ENCODE results near the gene NUDT15. TPM values are rescaled to one million over a fixed set of nuclear protein-coding genes. Genes with fewer than 3 reads are reported as not detected.

Gene NUDT15
- total RNA-seq, 1 donor from 2014 or later, result 5.5 TPM

DNA sequence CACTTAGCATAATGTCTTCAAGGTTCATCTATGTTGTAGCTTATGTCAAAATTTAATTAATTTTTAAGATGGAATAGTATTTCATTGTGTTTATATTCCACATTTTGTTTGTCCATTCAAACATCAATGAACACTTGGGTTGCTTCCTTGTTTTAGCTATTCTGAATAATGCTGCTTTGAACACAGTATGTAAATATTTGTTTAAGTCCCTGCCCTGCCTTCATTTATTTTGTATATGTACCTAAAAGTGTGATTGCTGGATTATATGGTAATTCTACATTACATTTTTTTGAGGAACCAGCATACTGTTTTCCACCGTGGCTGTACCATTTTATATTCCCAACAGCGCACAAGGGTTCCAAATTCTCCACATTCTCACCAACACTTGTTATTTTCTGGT, 18.9 kb upstream of the NUDT15 start:
- intact Hi-C loops (cut with micrococcal nuclease), result no loop called here
- Mint-ChIP-seq H3K9me3 (no peaks in the 10 kb centered on the region), H3K27ac (no peak overlapping the region), H3K36me3 (ENCODE audit: low read depth) (peaks cover 5% of the 10 kb centered on the region), H3K4me1 (no peaks in the 10 kb centered on the region), H3K27me3 (no peaks in the 10 kb centered on the region), H3K4me3 (no peak overlapping the region)
- TF ChIP-seq, protein P1, sequence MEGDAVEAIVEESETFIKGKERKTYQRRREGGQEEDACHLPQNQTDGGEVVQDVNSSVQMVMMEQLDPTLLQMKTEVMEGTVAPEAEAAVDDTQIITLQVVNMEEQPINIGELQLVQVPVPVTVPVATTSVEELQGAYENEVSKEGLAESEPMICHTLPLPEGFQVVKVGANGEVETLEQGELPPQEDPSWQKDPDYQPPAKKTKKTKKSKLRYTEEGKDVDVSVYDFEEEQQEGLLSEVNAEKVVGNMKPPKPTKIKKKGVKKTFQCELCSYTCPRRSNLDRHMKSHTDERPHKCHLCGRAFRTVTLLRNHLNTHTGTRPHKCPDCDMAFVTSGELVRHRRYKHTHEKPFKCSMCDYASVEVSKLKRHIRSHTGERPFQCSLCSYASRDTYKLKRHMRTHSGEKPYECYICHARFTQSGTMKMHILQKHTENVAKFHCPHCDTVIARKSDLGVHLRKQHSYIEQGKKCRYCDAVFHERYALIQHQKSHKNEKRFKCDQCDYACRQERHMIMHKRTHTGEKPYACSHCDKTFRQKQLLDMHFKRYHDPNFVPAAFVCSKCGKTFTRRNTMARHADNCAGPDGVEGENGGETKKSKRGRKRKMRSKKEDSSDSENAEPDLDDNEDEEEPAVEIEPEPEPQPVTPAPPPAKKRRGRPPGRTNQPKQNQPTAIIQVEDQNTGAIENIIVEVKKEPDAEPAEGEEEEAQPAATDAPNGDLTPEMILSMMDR (IDR thresholded peaks at IDR 0.05), result no peak
- POLR2A ChIA-PET, result no interaction called here
- CTCF ChIA-PET, result no interaction called here
- ATAC-seq (ENCODE audit: low read depth) (no peak), DNase-seq (no peak)

DNA sequence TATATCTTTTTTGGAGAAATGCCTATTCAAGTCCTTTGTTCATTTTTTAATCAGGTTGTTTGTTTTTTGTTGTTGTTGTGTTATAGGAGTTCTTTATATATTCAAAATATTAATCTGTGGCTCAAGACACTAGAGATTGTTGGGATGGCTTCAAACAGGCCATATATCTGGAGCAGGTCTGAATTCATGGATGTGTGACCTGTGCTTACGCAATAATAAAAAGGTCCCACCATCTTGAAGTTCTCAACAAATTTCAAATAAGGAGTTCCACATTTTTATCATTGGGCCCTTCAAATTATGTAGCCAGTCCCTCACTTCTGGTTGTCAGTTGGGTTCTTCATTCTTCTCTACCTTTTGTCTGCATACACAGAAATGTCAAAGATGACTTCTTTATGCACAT, 17.7 kb upstream of the NUDT15 start:
- CTCF ChIA-PET, result no interaction called here
- Mint-ChIP-seq H3K27me3 (no peaks in the 10 kb centered on the region), H3K36me3 (ENCODE audit: low read depth) (no peaks in the 10 kb centered on the region), H3K27ac (no peak overlapping the region), H3K4me3 (no peak overlapping the region), H3K4me1 (no peaks in the 10 kb centered on the region), H3K9me3 (no peaks in the 10 kb centered on the region)
- TF ChIP-seq, protein P1 (IDR thresholded peaks at IDR 0.05), result no peak
- intact Hi-C loops (cut with micrococcal nuclease), result no loop called here
- POLR2A ChIA-PET, result no interaction called here
- DNase-seq (no peak), ATAC-seq (ENCODE audit: low read depth) (no peak)

DNA sequence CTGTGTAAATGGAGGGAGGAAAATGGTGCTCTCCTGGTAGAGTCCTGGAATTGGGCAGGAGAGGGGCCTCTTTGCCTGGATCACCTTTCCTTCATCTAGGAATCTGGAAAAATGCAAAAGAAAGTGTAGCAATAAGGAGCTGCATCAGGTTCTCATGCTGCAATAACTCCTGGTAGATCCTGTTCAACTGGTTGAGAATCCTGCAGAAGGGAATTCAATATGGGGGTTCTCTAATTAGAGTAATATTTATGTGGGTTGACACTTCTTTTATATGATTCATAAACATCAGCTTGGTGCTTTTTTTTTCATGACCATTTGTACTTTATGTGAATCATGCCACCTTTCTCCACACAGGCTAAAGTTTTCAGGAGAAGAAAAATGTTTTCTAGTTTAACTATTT, 9.5 kb upstream of the NUDT15 start:
- ATAC-seq (ENCODE audit: low read depth) (no peak), DNase-seq (no peak)
- TF ChIP-seq, protein P1 (IDR thresholded peaks at IDR 0.05), result no peak
- H3K36me3 Mint-ChIP-seq (ENCODE audit: low read depth), result peaks cover 24% of the 10 kb centered on the region
- ChIA-PET POLR2A (interaction anchor here (2.0 kb wide), 1 partner anchor 10 kb away, joined by 7 read pairs; the partner anchor contains the start of gene NUDT15), CTCF (interaction anchor here (1.8 kb wide), 1 partner anchor 10 kb away, joined by 4 read pairs; the partner anchor contains the start of gene NUDT15)
- peaks cover 3% of the 10 kb centered on the region for H3K9me3 Mint-ChIP-seq
- intact Hi-C loops (cut with micrococcal nuclease), result no loop called here
- no peak overlapping the region for H3K4me3 Mint-ChIP-seq
- no peak overlapping the region for H3K27ac Mint-ChIP-seq
- H3K4me1 Mint-ChIP-seq, result no peaks in the 10 kb centered on the region
- H3K27me3 Mint-ChIP-seq, result no peaks in the 10 kb centered on the region

DNA sequence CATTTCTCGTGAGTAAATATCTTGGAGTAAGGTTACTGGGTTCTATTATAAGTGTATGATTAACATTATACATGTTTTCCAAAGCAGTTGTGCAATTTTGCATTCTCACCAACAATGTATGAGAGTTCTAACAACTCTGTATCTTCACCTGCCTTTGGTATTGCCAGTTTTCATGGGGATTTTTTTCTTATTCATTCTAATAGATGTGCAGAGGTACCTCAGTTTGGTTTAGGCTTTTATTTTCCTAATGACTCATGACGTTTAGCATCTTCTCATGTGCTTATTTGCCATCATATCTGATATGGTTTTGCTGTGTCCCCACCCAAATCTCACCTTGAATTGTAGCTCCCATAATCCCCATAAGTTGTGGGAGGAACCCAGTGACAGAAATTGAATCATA, 7.7 kb upstream of the NUDT15 start:
- ChIA-PET CTCF (no interaction called here), POLR2A (no interaction called here)
- Mint-ChIP-seq H3K36me3 (ENCODE audit: low read depth) (peaks cover 27% of the 10 kb centered on the region), H3K27me3 (no peaks in the 10 kb centered on the region), H3K4me3 (no peak overlapping the region), H3K9me3 (peaks cover 3% of the 10 kb centered on the region), H3K4me1 (peaks cover 3% of the 10 kb centered on the region), H3K27ac (no peak overlapping the region)
- DNase-seq (no peak), ATAC-seq (ENCODE audit: low read depth) (no peak)
- intact Hi-C loops (cut with micrococcal nuclease), result no loop called here
- TF ChIP-seq, protein P1 (IDR thresholded peaks at IDR 0.05), result no peak

DNA sequence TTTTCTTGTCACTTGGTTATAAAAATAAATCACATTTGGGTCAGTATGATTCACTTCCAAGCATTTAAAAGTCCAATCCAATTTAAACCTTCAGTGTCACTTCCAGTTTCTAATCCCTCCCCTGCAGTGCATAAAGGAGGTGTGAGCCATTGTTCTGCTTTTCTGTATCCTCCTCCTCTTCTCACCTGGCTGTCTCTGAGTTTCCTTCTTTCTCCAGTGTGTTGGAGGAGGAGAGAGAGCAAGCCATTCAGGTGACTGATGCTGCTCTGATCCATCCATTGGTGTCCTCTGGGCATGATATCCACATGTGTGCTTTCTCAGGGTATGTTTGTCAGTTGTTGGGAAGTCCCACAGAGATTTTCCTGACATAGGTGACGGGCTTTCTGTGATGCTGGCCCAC, 1.2 kb downstream of the NUDT15 start:
- Mint-ChIP-seq H3K36me3 (ENCODE audit: low read depth) (peaks cover 24% of the 10 kb centered on the region), H3K4me3 (peak overlapping the region; percentile 93), H3K9me3 (no peaks in the 10 kb centered on the region), H3K4me1 (peaks cover 29% of the 10 kb centered on the region), H3K27me3 (no peaks in the 10 kb centered on the region), H3K27ac (peak overlapping the region; percentile 96)
- TF ChIP-seq, protein P1 (IDR thresholded peaks at IDR 0.05), result no peak
- DNase-seq, result no peak
- ChIA-PET CTCF (interaction anchor here (0.7 to 2.8 kb wide), 5 partner anchors 12 to 1076 kb away, joined by 3 to 15 read pairs (median 8); partner anchors contain the start of gene MED4), POLR2A (interaction anchor here (1.9 to 2.8 kb wide), 5 partner anchors 9 to 265 kb away, joined by 9 to 12 read pairs (median 10); partner anchors contain the start of genes MED4, RB1 and SUCLA2)
- no peak for ATAC-seq (ENCODE audit: low read depth)
- intact Hi-C loops (cut with micrococcal nuclease), result loop anchor here (1.0 to 5.0 kb wide), 8 partner anchors 39 to 1409 kb away; partner anchors contain the start of genes ESD, ITM2B and MED4
